ENCODE measurements around the gene CMTM3. TPM values are rescaled to one million over a fixed set of nuclear protein-coding genes. Genes with fewer than 3 reads are reported as not detected.

The CMTM3 gene
- total RNA-seq, 4 donors from 2014 or later, result 19.3 to 43.9 (median 38.5) TPM

DNA sequence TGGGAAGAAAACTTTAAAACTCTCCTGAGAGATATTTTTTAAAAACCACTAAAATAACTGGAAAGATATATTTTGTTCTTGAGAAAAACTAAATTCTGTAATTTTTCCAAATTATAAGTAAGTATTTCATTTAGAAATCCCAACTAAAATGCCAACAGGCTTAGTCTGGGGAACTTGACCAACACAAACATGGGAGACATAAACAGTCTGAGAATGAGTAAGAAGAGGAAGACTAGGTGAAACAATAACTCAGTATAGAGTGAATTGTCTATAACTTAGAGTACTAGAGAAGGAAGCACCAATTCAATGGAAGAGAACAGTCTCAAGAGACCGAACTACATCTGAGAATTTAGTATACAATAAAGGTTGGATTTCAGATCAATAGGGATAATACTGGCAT, 35.4 kb upstream of the CMTM3 start:
- TF ChIP-seq, protein P1, sequence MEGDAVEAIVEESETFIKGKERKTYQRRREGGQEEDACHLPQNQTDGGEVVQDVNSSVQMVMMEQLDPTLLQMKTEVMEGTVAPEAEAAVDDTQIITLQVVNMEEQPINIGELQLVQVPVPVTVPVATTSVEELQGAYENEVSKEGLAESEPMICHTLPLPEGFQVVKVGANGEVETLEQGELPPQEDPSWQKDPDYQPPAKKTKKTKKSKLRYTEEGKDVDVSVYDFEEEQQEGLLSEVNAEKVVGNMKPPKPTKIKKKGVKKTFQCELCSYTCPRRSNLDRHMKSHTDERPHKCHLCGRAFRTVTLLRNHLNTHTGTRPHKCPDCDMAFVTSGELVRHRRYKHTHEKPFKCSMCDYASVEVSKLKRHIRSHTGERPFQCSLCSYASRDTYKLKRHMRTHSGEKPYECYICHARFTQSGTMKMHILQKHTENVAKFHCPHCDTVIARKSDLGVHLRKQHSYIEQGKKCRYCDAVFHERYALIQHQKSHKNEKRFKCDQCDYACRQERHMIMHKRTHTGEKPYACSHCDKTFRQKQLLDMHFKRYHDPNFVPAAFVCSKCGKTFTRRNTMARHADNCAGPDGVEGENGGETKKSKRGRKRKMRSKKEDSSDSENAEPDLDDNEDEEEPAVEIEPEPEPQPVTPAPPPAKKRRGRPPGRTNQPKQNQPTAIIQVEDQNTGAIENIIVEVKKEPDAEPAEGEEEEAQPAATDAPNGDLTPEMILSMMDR (IDR thresholded peaks at IDR 0.05), result no peak
- TF ChIP-seq POLR2A (IDR thresholded peaks at IDR 0.05) (no peak), EP300 (IDR thresholded peaks at IDR 0.05) (no peak)
- no peaks in the 10 kb centered on the region for H3K9me3 ChIP-seq
- peaks cover 0 to 34% (median 0%) of the 10 kb centered on the region in 3 donors for H3K36me3 ChIP-seq
- no peaks in the 10 kb centered on the region for H3K27me3 ChIP-seq
- WGBS, 2 donors, result 87 to 96% methylated on average over 1 of the region's 1 CpG
- H3K4me1 ChIP-seq, result peaks cover 0 to 12% (median 2%) of the 10 kb centered on the region in 4 donors
- no peak for DNase-seq (ENCODE audit: low spot score in 2 of 2)
- H3K4me3 ChIP-seq, result no peak overlapping the region
- no peak overlapping the region for H3K27ac ChIP-seq

DNA sequence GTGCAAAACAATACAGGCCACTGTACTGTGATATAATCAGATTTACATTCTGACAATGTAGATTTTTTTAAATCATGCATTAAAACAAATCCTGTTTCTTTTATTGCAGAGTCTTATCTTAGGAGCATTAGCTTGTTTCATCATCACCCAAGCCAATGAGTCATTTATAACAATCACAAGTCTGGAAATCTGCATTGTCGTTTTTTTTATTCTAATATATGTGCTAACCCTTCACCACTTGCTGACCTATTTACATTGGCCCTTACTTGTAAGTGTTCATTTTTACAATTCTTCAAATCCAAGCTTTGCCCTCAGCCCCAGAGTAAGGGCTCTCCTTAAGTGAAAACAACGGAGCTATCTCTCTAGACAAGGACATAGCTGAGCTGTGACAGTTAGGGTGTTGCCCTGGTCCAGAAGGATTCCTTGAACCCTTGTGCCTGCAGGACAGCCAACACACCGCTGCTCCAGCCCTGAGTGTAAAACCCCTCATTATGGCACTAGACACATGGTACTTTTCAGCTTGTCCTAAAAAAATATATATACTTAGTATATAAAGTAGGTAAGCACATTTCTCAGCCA, 34.6 kb upstream of the CMTM3 start:
- DNase-seq (ENCODE audit: low spot score in 2 of 2), result no peak
- WGBS, 2 donors, result 35 to 48% methylated on average over 3 of the region's 3 CpGs
- peaks cover 0 to 26% (median 0%) of the 10 kb centered on the region in 3 donors for H3K36me3 ChIP-seq
- TF ChIP-seq EP300 (IDR thresholded peaks at IDR 0.05) (no peak), POLR2A (IDR thresholded peaks at IDR 0.05) (no peak)
- TF ChIP-seq, protein P1 (IDR thresholded peaks at IDR 0.05), result no peak
- H3K4me3 ChIP-seq, result no peak overlapping the region
- H3K27me3 ChIP-seq, result no peaks in the 10 kb centered on the region
- H3K4me1 ChIP-seq, result peaks cover 0 to 12% (median 2%) of the 10 kb centered on the region in 4 donors
- peak overlapping the region in 2 of 4 donors; percentile 38 to 49 for H3K27ac ChIP-seq
- no peaks in the 10 kb centered on the region for H3K9me3 ChIP-seq

DNA sequence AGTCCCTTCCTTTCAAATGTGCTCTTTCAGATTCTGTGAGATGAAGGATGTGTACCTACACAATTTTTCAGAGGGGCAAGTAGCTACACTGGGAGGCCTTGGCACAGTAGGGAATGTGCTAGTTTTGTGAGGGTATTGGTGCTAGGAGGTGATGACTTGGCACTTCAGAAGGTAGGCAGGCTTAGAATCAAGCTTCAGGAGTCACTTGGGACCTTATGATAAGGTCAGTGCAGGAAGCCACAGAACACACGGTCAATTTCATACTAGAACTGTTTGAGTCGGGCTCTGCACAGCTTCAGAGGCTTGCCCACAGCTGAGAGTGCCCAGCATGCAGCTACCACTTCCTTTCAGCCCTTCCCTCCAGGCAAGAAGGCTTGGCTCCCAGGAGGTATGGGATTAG, 32.1 kb upstream of the CMTM3 start:
- Histone ChIP-seq H3K9me3 (no peaks in the 10 kb centered on the region), H3K36me3 (peaks cover 0 to 3% (median 0%) of the 10 kb centered on the region in 3 donors), H3K27me3 (no peaks in the 10 kb centered on the region), H3K4me3 (no peak overlapping the region), H3K27ac (no peak overlapping the region), H3K4me1 (peaks cover 0 to 24% (median 2%) of the 10 kb centered on the region in 4 donors)
- 55 to 60% methylated on average over 2 of the region's 2 CpGs for WGBS, 2 donors
- TF ChIP-seq POLR2A (IDR thresholded peaks at IDR 0.05) (no peak), EP300 (IDR thresholded peaks at IDR 0.05) (no peak)
- TF ChIP-seq, protein P1 (IDR thresholded peaks at IDR 0.05), result no peak
- no peak for DNase-seq (ENCODE audit: low spot score in 2 of 2)

DNA sequence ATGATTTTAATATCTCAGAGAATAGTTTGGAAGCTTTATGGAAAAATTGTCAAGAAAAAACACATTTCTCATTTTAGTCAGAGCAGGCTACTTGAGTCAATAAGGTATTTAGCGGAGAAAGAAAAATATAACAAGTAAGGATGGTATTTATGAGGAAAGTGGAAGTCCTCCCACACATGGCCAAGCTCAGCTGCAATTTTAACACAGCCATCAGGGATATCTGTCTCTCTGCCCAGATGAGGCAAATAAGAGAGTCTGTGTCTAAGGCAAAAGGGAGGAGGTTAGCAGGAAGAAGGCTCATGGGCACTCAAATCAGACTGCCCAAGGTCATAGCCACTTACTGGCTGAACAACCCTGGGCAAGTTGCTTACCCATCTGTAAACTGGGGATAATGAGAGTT, 30.4 kb upstream of the CMTM3 start:
- Histone ChIP-seq H3K27ac (no peak overlapping the region), H3K4me3 (no peak overlapping the region), H3K27me3 (peaks cover 0 to 13% of the 10 kb centered on the region in 2 donors), H3K36me3 (no peaks in the 10 kb centered on the region), H3K9me3 (no peaks in the 10 kb centered on the region), H3K4me1 (peaks cover 0 to 38% (median 6%) of the 10 kb centered on the region in 4 donors)
- WGBS, 2 donors, result 68 to 75% methylated on average over 1 of the region's 1 CpG
- TF ChIP-seq EP300 (IDR thresholded peaks at IDR 0.05) (no peak), POLR2A (IDR thresholded peaks at IDR 0.05) (no peak)
- TF ChIP-seq, protein P1 (IDR thresholded peaks at IDR 0.05), result no peak
- no peak for DNase-seq (ENCODE audit: low spot score in 2 of 2)

DNA sequence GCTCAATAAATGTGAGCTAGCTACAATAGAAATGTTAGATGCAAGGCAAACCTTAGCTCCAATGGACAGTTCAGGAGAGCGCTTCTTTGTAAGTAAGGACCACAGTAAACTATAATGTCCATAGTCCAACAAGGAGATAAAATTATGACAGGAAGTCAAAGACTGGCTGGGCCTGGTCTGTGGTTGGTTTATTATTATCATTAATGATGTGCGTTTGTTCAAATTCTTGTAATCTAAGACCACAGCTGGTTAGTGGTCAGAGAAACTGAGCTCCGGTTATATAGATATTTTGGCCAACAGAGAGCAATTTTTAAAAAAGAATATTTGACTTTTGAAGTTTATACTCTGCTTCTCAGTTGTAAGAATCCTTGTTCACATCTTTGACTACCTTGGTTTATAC, 30.0 kb upstream of the CMTM3 start:
- TF ChIP-seq, protein P1 (IDR thresholded peaks at IDR 0.05), result no peak
- TF ChIP-seq EP300 (IDR thresholded peaks at IDR 0.05), result no peak
- no peak for TF ChIP-seq POLR2A (IDR thresholded peaks at IDR 0.05)
- H3K36me3 ChIP-seq, result no peaks in the 10 kb centered on the region
- H3K4me3 ChIP-seq, result no peak overlapping the region
- H3K9me3 ChIP-seq, result no peaks in the 10 kb centered on the region
- peaks cover 0 to 40% (median 6%) of the 10 kb centered on the region in 4 donors for H3K4me1 ChIP-seq
- DNase-seq (ENCODE audit: low spot score in 2 of 2), result no peak
- H3K27me3 ChIP-seq, result peaks cover 0 to 13% of the 10 kb centered on the region in 2 donors
- no peak overlapping the region for H3K27ac ChIP-seq
- 89 to 91% methylated on average over 3 of the region's 3 CpGs for WGBS, 2 donors
